ENCODE results near the gene ATG16L1.

The ATG16L1 gene

GRCh38 chr2:233227346-233227978, 24.0 kb upstream of the ATG16L1 start:
- DNase-seq (ENCODE audit: low spot score), result peak; percentile 52

DNA sequence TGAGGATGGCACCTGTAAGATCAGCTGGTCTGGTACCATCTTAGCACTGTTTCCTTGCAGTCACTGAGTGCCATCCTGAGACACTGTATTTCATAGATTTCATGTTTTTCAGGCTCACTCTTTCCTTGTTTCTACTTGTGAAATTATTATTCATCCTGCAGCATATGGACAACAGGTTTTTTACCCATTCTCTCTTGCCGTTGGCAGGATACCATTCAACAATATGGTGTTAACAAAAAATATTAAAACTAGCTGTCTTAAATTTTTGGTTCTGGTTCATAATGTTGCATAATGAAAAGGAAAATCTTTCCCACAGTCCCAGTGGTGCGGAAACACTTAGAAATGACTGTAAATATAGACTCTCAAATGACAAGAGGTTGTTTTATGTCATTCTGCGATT, 23.1 kb upstream of the ATG16L1 start:
- DNase-seq (ENCODE audit: low spot score), result no peak

- no peak for DNase-seq (ENCODE audit: low spot score)
Observed at GRCh38 chr2:233233618-233234230, 17.7 kb upstream of the ATG16L1 start.

GRCh38 chr2:233234264-233234663, 17.2 kb upstream of the ATG16L1 start:
- no peak for DNase-seq (ENCODE audit: low spot score)

DNA sequence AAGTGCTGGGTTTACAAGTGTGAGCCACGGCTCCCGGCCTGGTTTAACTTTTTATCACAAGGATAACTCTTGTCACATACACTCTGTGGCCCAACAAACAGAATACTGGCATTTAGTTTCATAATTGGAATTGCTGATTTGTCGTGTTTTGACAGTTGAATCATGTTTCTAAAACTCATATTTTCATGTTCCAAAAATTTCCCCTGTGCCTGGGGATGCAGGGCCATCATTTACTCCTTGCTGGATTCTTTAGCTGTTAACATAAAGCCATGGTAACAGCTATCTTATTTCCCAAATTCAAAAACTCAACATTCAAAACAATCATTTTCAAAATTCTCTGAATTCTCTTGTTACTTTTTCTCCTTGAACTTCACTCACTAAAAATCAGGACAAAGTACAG, 16.5 kb upstream of the ATG16L1 start:
- no peak for DNase-seq (ENCODE audit: low spot score)

GRCh38 chr2:233235977-233236376, 15.5 kb upstream of the ATG16L1 start:
- DNase-seq (ENCODE audit: low spot score), result no peak

DNA sequence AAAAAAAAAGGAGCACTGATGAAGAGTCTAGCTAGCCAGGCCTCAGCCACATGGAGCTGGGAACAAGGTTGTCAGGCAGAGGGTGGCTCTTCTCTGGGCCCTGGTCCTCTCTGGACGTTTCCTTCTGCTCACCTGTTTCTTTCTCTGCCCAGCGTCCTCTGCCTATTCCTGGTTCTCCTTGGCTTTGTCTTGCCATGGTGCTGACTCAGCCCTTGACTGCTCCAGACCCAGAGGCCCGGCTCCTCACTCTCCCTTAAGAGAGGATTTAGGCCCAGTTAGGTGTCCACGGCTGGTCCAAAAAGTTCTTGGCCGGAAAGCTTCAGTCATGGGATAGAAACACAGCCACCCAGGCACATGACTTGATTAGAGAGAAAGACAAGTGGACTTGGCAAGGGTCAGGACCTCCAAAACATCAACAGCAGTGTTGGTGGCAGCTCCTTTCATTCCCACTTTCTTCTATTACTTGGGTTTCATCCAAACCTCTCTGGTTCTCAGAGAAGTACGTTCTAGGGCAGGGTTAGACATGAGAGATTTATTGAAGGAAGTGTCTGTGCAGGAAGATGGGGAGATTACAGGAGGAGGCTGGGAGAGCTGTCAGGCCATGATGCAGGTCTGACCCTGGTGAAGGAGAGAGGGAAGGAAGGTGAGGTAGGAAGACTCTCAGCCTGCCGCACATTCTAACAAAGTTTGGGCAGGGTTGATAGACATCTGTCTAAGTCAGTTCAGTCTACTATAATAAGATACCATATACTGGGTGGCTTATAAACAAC, 14.5 kb upstream of the ATG16L1 start:
- no peak for DNase-seq (ENCODE audit: low spot score)

- no peak for DNase-seq (ENCODE audit: low spot score)
Observed at GRCh38 chr2:233240897-233241296, 10.6 kb upstream of the ATG16L1 start.

DNA sequence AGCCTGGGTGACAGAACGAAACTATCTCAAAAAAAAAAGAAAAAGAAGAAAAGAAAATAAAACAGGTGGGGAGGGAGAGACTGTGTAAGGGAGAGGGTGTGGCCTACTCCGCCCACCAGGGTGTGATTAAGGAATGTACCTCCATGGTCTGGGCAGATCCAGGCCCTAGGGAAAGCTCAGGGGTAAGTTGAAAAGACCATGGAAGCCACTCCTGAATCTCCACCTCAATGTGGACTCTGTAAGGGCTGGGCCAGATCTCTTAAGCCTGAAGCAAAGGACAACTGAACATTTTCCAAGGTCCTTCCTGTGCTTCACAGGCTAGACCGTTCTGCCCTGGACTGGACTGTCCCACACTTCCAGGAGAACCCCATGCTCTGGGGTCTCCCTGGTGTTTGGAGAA, 9.7 kb upstream of the ATG16L1 start:
- DNase-seq (ENCODE audit: low spot score), result no peak

- DNase-seq (ENCODE audit: low spot score), result no peak
Observed at GRCh38 chr2:233242231-233242927, 9.1 kb upstream of the ATG16L1 start.

GRCh38 chr2:233243348-233243747, 8.1 kb upstream of the ATG16L1 start:
- DNase-seq (ENCODE audit: low spot score), result no peak

DNA sequence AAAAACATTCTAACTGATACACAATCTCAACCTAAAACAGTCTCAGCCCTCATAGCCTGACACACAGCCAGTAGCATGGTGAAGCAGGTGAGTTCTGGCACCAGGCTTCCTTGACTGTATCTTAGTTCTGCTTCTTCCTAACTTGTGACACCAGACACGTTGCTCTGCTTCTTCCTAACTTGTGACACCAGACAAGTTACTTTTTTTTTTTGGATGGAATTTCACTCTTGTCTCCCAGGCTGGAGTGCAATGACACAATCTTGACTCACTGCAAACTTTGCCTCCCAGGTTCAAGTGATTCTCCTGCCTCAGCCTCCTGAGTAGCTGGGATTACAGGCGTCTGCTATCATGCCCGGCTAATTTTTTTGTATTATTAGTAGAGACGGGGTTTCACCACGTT, 6.7 kb upstream of the ATG16L1 start:
- no peak for DNase-seq (ENCODE audit: low spot score)

DNA sequence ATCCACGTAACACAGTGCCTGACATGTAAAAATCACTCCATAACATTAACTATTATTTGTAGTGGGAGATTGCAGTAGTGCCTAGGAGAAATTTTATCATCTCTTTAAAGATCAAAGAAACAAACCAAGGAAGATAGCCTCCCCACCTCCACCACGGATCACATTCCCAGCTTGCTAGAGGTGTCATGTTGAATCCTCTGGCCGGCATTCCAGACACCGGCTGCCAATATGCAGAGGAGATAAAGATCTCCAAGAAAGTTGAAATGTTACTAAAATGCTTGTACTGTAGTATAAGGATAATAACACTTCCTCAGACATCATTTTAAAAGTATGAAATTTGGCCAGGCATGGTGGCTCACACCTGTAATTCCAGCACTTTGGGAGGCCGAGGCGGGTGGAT, 6.1 kb upstream of the ATG16L1 start:
- no peak for DNase-seq (ENCODE audit: low spot score)

DNA sequence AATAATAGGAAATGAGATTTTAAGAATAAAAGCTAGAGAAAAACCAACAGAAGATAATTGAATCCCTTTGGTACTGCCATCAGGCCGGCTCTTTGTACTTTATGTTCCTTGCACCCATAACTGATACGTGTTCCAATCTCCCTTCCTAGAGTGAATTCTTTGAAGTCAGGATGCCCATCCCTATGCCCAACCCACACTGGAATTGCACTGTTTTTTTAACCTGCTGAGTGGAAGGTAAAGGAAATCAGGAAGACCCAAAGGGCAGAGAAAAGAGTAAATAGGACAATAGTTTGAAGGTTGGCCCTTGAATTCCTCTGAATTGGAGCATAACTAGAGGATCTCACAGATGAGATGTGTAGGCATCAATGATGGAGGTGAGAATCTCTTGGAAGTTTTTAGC, 4.4 kb upstream of the ATG16L1 start:
- no peak for DNase-seq (ENCODE audit: low spot score)

GRCh38 chr2:233247744-233248143, 3.7 kb upstream of the ATG16L1 start:
- peak; percentile 68 for DNase-seq (ENCODE audit: low spot score)

DNA sequence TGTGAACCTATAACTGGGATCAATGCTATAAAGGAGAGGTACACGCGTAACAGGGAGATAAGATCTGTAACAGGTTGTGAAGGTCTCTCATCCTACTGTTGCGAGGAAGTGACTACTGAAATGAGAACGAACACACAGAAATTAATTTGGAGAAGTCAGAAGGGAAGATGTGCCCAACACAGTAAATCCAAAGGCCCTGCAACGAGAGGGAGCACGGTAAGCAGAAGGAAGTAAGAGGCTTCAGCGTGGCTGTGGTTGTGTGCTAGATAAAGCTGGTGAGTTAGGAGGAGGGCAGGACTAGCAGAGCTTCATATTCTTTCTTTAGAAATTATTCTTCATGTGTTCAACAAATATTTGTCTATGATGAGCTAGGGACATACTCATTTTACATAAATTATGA, 2.5 kb upstream of the ATG16L1 start:
- DNase-seq (ENCODE audit: low spot score), result no peak

- no peak for DNase-seq (ENCODE audit: low spot score)
Observed at GRCh38 chr2:233250568-233250967, 905 bp upstream of the ATG16L1 start.

DNA sequence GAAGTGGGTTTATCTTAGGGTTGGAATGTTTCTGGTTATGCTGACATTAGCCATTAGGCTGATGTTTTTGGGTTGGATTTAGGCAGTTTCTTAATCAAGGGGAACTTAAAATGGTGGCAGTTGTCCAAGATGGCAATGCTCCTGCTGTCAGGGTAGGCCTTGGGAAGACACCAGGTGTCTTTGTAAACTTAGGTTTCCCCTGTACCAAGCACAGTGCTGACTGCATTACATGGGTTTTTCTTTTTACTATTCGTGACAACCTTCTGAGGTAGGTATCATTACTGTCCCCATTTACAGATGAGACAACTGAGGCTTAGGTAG, 528 bp upstream of the ATG16L1 start:
- no peak for DNase-seq (ENCODE audit: low spot score)

GRCh38 chr2:233252227-233252626, 754 bp downstream of the ATG16L1 start:
- no peak for DNase-seq (ENCODE audit: low spot score)

GRCh38 chr2:233255151-233255550, 3.7 kb downstream of the ATG16L1 start:
- no peak for DNase-seq (ENCODE audit: low spot score)

GRCh38 chr2:233256048-233256447, 4.6 kb downstream of the ATG16L1 start:
- DNase-seq (ENCODE audit: low spot score), result no peak

- DNase-seq (ENCODE audit: low spot score), result no peak
Observed at GRCh38 chr2:233258211-233258610, 6.7 kb downstream of the ATG16L1 start.

GRCh38 chr2:233259730-233260129, 8.3 kb downstream of the ATG16L1 start:
- DNase-seq (ENCODE audit: low spot score), result no peak
